HG03432 (cell line): ENCODE results near the gene GDF7.
A peak's percentile ranks its signal among the peaks of the same experiment; 100 is the strongest.

Experiments
- ATAC-seq: cut with Tn5 transposase; IDR thresholded peaks from one replicate; pipeline ENCODE4 v1.9.1; 2021; ENCODE audit warnings: mild to moderate bottlenecking, moderate library complexity; ENCODE audit not compliant: unreplicated experiment

GDF7 gene

DNA sequence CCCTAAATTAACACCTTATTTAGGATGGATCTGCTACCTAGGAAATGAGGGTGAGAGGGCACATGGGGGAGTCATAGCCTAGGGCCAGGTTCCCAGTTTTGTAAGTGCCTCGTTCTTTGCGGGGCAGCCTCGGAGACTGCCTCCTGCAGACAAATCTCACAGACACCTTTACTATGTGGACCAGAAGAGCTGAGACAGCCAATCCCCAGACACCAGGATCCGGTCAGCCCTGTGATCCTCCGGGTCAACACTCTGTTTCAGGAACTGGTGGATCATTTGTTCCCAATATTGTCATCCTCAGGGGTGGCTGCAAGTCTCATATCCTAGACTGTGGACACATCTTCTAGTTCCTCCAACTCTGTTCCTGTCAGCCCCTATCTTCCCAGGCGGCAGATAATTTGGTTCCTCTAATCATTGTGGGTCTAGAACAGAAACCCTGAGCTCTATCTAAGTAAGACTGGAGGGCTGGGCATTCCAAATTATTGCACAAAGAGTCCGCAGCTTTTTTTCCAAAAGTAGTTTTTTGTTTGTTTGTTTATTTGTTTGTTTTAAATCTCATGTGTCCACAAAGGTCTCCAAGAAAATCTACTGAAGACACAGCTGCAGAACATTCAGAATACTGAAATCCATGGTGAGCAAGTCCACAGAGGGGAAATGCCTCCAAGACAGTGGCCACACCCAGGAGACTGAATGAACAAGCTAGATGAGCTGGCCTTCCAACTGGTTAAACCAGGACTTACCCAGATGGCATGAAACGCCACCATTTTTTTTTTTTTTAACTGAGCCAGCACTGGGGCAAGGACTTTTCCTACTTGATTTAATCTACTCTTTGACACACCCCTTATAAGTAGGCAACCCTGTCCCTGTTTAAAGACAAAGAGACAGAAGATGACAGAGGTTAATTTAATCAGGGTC lies 6.2 kb upstream of the GDF7 start:
- ATAC-seq, result no peak

DNA sequence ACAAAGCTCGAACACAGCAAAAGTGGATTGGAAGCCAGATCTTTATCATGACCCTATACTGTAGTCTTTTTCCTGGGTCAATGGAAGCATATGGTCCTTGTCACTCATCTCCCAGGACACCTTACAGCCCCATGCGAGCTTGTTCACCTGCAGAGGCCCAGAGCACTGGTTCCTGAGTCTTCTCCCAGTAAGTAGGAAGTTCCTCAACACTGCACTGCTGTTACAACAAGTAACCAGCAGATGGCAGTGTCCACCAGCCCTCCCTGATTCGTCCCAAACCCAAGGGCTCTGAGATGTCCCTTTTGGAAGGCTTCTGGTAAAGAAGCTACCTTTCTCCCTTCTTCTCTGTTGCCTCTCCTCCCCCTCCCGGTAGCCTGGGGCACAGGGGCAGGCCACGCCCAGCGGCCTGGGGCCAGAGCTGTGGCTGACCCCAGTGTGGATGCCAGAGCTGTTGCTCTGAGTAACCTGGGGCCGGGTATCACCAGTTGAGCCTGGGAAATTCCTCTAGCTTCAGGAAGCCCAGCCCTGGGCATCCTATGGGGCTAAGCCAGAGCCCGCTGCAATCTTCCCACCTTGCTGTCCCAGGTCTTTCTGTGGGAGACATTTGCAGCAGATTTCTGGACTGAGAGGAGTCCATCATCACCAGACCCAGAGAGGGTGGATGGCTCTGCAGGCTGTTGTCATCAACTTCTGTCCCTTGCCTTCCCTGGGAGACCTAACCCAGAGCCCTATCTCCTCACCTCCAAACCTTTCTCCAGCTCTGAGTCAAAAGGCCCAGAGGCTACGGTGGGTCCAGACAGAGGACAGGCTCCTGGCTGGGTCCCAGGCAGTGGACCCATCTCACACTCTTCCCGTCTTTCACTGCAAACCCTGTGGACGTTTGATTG lies 5.3 kb upstream of the GDF7 start:
- peak; percentile 75 for ATAC-seq

DNA sequence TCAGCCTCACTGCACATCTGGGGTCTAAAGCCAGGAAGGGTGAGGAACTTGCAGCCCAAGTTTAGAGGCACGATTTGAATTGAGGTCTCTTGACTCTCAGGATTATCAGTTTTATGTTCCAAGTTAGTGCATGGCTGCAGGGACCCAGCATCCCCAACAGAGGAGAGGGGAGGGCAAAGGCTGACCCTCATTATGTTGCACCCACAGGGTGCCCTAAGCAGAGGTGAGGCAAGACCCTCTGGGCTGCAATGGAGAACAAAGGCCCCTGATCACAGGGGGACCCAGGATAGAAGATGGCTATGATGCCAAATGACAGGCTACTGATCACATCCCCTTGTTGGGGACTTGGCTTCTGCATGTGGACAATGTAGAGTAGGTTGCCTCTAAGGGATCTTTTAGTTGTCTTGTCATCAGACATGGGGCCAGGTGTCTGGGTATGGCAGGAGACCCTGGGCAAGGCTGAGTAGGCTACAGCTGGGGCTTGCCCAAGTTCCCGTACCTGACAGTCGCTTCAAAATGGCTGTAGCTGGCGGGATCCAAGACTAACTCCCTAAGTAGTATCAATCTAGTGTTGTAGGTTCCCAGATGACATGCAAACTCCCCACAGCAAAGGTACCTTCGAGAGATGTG lies 4.5 kb upstream of the GDF7 start:
- no peak for ATAC-seq

DNA sequence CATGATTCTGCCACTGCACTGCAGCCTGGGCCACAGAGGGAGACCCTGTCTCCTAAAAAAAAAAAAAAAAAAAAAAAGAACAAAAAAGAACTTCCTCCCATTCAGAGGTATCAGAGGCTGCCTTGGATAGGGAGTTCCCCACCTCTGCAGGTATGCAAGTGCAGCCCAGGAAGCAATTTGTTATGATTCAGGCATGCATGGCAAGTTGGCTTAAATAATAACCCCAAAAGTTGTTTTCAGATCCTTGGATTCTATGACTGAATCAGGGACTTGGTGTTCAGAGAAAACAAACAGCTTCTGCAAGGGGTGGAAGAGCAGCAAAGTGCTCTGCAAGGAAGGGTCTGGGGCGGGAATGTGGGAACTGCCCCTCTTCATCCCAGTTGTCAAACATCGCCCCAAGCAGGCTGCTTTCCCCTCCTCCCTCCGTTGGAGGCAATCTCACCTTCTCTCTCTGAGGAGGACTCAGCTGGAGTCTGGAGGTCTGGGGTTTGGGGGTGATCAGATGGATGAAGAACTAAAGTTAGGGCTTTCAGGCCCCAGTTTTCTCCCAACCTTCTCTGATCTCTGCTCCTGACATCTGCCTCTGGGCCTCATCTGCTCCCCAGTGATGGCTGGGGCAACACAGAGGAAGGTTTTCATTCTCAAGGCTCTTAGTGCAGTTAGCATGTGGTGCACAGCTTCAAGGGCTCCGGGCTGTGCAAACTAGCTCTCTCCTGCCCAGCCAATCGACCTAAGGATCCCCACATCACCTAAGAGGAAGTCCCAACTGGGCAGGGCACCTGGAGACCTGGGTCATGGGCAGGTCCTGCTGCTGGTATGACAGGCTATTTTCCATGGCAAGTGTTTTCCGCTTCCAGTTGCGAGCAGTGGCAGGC lies 3.5 kb upstream of the GDF7 start:
- ATAC-seq, result no peak

DNA sequence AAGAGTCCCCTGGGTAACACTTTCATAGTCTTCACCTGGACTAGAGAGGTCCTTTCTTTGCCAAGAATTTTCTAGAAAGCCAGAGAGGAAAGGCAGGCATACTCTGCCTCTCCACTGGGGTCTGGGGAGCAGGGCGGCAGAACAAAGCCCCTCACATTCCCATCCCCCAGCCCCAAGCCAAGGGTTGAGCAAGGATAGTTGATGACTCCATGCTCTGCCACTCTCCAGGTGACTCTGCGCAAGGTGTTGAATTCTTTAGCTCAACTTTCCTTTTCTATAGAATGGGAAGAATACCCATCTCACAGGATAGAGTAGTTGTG lies 2.9 kb upstream of the GDF7 start:
- ATAC-seq, result no peak

DNA sequence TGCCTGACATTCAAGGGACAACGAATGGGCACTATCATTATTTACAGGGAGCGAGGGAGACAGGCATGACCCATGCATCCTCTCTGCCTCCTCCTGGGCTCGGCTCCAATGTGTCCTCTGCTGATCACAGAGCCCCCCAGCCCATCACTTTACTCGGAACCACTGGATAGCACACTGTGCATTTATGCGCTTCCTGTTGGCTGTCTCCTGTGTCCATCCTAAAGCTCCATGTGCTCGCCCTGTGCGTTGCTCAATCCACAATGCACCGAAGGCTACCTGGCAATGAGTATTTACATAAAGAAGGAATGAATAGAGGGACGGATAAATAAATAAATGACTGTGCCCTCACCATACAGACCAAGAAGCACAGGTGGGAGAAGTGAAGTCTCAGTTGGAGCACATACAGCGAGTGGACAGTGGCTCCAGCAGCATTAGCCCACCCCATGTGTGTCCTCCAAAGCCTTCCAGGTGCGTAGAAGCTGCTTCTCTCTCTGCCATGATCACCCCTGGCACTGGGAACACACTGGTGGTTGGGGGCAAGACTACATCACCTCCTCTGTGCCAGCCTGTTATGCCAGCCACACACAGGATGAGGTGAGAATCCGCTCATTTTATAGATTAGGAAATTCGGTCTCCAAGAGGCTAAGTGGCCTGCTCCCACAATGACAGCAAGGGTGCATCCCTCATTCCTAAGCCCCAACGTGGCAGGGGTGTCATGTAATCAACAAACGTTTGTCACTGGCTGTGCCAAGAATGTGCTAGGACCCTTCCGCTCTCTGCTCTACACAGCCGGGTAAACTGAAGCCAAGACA lies 2.3 kb upstream of the GDF7 start:
- ATAC-seq, result no peak

DNA sequence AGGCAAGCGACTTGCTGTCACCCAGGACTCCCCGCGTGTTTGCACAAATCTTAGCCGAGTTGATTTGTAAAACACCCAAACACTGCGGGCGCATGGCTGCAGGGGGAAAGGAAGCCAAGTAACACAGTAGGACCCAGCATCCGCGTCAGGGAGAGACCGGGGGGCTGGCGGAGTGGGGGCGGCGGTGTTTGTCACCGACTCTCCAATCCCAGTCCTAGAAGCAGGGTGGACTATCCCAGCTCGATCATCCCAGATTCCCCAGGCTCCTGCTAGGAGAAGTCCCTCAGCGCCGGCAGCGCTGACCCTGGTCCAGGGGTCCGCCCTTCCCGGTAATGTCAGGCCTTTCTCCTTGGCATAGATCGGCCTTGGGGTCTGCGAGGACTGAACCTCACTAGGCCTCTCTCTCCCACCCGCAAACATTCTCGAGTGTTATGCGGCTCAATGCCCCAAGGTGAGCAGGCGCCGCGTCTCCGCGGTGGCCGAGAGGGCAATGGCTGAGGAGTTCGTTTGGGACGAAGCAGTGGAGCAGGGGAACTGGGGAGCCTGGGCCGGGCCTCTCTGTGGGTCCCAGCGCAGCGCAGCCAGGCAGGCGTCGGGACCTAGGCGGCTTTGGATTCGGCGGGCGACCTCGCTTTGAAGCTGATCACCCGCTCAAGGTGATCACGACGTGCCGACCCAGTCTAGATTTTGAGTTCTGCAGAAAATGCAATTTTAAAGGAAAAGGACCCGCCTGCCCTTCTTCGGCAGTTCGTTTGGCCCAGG lies 1.5 kb upstream of the GDF7 start:
- no peak for ATAC-seq

DNA sequence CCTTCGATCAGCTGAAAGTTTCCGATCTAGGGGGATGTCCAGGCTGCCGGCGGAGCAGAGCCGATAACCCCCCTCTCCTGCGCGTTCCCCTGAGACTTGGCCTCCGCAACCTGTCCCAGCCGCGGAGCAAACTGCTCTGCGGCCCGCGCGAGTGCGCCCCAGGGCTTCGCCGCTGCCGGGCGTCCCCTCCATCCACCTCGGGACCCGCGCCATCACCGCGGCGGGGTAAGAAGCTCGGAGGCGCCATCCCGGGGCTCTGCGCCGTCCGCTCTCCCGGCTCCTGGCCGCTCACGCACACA lies 990 bp upstream of the GDF7 start:
- peak; percentile 11 for ATAC-seq

DNA sequence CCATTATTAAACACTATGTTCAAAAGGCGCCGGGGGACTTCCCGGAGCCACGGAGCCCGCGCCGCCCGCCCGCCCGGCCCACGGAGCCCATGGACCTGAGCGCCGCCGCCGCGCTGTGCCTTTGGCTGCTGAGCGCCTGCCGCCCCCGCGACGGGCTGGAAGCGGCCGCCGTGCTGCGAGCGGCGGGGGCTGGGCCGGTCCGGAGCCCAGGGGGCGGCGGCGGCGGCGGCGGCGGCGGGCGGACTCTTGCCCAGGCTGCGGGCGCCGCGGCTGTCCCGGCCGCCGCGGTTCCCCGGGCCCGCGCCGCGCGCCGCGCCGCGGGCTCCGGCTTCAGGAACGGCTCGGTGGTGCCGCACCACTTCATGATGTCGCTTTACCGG lies 197 bp downstream of the GDF7 start:
- peak; percentile 20 for ATAC-seq

DNA sequence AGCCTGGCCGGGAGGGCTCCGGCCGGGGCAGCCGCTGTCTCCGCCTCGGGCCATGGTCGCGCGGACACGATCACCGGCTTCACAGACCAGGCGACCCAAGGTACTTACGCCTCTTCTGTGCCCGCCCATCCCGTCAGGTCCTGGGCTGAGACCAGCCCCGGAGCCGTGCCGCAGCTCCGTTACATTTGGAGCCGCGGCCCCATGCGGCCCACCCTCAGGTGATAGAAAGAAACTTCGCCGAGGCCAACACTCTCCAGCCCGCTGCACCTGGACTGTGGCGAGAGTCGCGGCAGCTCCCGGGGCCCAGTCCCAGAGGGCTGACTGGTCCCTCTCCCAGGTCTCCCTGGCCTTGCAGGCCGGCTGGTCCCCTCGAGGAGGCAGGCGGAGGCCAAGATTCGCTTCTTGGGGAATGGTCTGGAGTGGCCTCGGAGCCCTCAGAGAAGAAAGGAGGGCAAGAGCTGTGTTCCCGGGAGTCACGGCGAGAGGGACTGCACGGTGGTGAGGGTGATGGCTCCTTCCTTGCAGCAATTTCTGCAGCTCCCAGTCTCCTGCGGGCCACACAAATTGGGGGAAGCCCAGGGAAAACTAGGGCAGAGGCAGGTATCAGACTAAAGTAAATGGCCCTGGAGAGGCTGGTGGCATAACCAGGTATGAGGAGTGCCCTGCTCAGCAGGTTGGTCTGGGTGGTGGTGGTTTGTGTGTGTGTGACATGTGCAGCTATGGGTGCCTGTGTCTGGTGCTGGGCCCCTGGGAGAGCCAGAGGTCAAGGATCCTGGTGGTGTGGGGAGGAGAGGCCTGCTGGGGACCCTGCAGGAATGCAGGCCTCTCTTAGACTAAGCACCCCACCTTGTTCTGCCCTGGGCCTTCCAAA lies 822 bp downstream of the GDF7 start:
- peak; percentile 11 for ATAC-seq

DNA sequence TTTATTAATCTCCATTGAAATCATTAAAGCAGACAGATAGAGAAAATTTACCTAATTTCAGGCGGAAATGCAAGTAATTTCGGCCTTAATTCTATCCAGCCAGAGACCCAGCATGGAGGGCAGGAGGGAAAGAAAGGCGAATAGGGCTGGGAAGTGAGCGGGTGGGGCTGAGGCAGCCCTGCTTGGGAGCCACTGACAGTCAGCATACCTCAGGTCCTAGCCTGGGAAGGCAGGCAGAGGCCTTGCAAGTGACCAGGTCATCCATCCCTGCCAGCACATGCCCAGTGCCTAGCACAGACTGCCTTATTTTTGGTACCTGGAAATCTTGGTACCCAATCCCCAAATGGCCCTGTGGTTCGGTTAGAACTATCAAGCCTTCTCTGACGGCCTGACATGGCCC lies 1.5 kb downstream of the GDF7 start:
- no peak for ATAC-seq

DNA sequence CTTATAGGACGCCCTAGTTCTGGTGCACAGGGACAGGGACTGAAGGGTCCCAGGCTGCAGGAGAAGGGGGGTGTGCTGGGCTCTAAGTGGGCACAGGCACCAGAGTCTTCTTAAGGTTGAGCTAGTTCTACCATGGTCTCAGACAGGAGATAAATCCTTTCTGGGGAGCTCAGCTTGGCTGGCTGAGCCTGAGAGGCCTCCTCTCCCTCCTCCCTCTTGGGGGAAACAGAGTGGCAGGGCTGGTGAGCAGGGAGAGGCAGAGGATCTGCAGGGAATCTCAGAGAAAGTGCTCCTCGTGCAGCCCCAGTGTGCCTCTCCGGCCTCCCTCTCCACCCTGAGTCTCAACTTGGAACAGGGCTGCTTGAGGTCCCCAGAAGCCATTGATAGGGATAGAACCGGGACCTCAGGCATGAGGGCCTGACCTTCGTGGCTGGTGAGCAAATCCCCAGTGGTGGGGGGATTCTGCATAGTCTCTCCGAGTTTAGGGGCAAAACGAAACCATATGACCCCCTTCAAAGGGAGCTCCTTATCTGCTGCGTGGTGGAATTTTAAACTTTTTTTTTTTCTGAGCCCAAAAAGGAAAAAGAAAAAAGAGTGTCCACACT lies 2.0 kb downstream of the GDF7 start:
- ATAC-seq, result no peak

DNA sequence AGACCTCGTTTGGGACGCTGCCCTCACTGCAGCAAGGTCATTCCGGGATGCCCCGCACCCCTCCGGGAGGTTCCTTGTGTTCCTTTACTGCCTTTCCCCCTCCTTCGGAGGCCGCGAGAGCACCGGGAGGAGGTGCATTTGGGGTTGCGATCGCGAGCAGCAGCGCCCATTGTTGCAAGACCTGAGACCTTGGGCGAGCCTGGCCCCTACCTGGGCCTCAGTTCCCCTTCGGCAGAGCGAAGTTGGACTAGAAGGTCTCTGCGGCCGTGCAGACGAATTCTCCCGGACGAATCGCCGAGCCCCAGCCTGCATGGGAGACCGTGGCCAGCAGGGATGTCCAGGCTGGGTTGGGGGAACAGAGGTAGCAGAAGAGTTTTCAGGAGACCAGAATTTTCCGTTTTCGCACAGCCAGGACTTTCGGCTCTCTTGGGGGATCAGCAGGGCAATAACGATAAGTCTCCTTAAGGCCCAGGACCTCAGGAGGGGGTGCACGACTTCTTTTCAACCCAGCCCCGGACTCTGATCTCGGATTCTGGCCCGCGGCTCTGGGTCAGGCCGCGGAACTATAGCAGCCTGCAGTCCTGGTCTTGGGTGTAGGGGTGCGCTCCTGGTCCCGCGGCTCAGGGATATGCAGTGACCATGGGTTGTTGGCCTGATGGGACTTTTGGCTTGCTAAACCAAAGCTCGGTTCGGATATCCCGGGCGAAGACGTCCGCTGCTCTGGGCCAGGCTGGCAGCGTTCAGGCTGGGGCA lies 2.8 kb downstream of the GDF7 start:
- ATAC-seq, result no peak

DNA sequence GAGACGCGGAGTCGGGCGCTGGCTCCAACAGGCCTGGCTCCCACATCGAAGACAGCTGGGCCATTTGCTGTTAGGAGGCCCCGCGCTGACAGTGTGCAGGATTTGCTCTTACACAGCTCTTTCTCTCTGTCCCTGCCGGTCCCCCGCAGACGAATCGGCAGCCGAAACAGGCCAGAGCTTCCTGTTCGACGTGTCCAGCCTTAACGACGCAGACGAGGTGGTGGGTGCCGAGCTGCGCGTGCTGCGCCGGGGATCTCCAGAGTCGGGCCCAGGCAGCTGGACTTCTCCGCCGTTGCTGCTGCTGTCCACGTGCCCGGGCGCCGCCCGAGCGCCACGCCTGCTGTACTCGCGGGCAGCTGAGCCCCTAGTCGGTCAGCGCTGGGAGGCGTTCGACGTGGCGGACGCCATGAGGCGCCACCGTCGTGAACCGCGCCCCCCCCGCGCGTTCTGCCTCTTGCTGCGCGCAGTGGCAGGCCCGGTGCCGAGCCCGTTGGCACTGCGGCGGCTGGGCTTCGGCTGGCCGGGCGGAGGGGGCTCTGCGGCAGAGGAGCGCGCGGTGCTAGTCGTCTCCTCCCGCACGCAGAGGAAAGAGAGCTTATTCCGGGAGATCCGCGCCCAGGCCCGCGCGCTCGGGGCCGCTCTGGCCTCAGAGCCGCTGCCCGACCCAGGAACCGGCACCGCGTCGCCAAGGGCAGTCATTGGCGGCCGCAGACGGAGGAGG lies 3.5 kb downstream of the GDF7 start:
- ATAC-seq, result no peak

DNA sequence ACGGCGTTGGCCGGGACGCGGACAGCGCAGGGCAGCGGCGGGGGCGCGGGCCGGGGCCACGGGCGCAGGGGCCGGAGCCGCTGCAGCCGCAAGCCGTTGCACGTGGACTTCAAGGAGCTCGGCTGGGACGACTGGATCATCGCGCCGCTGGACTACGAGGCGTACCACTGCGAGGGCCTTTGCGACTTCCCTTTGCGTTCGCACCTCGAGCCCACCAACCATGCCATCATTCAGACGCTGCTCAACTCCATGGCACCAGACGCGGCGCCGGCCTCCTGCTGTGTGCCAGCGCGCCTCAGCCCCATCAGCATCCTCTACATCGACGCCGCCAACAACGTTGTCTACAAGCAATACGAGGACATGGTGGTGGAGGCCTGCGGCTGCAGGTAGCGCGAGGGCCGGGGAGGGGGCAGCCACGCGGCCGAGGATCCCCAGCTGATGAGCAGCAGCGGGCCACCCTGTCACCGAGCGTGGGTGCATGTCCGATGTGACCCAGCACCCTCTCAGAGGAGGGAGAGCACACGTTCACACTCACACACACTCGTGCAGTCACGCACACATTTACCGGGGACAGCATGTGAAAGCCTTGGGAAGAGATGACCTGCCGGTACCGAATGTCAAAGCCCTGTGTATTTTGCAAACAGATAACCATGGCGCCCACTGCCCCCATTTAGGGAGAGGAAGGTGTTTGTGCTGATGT lies 4.2 kb downstream of the GDF7 start:
- ATAC-seq, result no peak

DNA sequence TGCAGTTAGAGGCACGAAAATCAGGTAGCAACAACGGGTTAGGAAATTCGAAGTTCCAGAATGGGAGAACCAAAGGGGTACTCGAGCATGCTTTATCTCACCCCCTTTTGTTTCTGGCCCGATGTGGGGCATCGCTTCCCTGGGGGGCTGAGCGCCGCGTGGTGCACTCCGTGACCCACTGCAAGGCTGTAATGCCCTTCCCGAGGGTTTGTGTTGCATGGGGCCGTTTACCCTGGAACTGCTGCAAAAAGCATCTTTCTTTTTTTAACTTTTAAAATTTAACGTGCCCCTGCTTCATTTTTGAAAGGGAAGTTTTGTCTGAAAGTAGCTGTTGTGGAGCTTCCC lies 4.8 kb downstream of the GDF7 start:
- ATAC-seq, result no peak
